HG02588 (cell line): ENCODE measurements around the gene GTF2F1.
"Not testable (repeated sequence)": the region's sequence is repeated elsewhere in the genome, so short reads cannot be mapped to it uniquely, and the experiment has no call there.

Experiments used
- ATAC-seq: cut with Tn5 transposase; IDR thresholded peaks from one replicate; pipeline ENCODE4 v1.9.1; 2021; ENCODE audit warnings: mild to moderate bottlenecking, moderate library complexity; ENCODE audit not compliant: unreplicated experiment

GTF2F1 gene

DNA sequence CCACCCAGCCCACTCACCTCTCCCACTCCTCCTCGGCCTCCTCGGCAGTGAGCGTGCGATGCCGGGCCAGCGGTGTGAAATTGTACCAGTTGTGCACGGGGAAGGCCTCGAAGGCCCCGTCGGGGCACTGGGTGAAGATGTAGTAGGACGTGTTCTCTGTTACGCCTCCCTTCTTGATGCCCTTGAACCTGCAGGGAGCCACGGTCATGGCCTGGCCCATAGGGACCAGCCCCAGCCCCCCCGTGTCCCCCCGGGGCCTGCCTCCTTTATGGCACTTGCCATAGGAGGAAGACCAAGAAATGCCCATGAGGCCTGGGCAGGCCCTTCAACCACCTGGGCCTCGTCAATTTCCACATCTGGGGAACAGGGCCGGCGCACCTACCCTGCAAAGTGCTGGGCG, 5.6 kb downstream of the GTF2F1 start:
- ATAC-seq: no peak

DNA sequence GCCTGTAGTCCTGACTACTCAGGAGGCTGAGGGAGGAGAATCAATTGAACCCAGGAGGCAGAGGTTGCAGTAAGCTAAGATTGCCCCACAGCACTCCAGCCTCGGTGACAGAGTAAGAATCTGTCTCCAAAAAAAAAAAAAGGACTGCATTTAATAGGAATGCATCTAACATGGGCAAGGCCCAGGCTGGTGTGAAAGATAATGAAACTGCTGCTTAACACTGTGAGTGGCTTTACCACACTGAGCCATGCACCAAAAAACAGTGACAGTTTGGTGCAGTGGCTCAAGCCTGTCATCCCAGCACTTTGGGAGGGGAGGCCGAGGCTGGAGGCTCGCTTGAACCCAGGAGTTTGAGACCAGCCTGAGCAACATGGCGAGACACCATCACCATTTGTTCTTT, 8.6 kb downstream of the GTF2F1 start:
- ATAC-seq: no peak

DNA sequence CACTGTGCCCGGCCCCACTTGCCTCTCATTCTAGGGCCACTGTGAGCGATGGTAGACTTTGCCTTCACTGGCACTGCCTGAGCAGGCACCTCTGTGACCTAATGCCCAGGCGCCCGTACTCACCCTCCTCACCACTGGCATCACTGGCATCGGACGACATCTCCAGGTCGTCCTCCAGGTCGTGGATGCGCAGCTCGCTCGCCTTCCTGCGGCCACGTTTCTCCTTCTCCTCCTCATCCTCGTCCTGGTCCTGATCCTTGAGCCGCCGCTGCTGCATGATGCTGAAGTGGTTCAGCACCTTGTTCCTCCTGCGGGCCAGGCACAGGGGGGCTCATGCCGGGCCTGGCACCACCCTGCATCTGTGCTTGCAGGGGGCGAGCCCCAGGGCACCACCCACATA, 9.8 kb downstream of the GTF2F1 start:
- no peak for ATAC-seq

DNA sequence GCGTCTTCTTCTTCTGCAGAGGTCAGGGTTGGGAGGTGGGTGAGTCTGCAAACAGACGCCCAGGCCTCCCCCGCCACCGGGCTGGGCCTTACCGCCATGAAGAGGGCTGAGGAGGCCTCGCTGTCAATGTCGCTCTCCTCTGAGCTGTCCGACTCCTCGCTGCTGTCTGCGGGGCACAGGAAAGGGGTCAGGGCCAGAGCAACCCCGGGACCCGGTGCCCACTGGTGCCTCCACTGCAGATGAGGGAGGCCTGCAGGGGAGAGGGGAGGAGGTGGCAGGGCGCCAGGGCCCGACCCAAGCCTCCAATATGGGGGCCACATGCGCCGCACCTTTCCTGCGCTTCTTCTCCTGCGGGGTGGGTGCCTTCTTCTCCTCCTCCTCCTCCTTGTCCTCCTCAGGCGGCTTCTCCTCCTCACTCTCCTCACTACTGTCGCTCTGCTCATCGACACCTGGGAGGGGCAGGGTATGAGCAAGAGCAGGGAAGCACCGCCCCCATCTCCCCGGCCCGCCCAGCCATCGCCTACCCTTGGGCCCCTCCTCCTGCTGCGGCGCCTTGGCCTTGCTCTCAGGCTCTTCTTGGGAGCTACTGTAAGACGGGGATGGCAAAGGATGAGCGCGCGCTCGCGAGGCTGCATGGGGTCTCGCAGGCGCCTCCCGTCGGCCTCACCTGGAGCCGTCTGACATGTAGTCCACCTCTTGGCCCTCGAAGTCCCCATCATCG, 11.8 kb downstream of the GTF2F1 start:
- no peak for ATAC-seq

DNA sequence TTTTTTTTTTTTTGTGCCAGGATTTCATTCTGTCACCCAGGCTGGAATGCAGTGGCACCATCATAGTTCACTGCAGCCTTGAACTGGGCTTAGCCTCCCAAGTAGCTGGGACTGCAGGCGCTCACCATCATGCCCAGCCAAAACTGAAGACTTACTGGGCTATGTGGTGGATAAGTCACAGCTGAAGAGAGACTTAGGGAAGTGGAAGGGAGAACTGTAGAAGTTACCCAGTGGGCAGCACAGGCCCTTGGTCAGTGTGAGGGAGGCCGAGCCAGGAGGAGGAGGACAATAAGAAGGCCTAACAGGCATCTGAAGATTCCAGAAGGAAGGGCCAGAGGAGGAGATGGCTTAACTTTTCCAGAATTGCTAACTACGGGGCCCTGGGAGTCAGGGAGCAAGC, 13.2 kb downstream of the GTF2F1 start:
- no peak for ATAC-seq

DNA sequence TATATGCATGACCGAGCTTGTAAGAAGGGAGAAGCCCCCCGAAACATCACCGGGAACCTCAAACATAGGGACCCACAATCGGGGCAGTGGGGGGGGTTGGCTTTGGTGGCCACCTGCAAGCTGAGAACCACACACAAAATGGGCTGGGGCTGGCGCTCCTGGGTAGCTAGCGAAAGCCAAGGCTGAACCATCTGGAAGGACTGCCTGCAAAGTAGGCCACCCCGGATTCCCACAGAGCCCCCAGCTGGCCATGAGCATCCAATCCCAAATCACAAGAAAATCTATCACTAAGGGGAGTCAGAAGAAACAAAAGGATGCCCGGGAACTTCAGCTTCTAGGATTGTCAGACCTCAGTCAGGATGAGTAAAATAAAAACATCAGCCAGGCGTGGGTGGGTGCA, 14.5 kb downstream of the GTF2F1 start:
- no peak for ATAC-seq

DNA sequence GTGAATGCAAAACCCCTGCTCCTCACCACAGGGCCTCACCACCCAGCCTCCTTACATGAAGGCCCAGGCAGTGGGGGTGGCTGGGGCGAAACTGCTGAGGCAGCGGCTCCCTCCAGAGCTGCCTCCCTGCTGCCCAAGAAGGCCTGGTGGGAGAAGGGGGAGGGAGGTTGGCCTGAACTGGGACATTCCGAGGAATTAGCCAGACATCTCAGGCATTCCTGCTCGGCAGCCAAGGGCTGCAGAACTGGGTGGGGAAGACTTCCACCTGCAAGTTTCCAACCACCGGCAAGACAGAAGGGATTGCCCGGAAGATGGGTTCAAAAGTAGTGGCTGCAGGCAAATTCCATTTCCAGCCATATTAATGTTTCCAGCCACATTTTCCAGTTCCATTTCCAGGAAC, 14.9 kb downstream of the GTF2F1 start:
- ATAC-seq: no peak

DNA sequence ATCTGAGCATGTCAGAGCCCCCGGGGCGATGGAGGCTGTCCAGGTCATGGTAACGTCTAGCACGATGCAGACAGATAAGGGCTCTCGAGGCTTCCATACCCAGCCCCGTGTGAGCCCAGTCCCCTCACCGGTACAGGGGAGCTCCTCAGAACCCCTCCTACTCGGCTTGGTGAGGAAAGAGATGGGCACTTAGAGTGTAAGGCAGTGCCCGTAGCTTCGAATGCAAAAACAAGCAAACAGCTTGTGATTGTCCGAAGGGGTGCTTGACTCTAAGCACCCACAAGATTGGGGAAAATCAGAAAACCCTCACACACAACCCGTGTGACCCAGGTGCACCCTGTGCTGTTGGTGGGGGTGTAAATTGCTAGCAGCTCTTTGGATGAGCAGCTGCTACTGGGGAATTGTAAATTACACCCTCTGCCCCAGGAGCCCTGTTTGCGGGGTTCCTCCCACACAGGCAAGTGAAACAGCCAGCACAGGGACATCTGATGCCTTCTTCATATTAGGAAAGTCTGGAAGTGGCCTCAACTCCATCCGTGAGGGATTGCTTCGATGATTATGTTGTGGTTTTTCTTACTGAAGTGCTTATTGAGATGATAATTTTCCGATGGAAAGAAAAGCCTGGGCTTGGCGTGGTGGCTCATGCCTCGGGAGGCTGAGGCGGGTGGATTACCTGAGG, 16.3 kb downstream of the GTF2F1 start:
- ATAC-seq: no peak

DNA sequence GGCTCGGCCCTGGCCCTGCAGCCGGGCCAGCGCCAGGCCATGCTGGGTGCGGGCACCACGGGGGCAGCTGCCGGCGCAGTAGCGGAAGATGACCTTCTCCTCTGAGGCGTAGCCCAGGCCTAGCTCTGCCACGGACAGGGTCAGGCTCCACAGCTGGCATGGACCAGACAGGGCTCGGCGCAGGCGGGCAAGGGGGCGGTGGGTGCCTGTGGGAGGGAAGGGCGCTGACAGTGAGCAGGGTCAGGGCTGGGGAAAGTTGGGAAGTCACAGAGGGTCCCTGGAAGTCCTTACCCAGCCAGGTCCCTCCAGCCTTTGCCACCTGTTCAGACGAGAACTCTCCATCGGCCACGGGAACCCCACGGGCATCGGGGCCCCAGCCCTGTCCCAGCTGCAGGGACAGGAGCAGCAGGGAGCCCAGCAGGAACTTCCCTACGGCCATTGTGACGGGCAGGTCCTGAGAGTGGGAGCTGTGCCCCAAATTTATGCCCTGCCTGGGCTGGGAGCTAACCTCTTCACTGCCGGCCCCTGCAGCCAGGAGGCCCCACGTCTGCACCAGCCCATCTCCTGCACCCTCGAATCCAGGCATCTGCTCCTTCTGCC, 17.5 kb downstream of the GTF2F1 start, which contains the start of gene PSPN:
Gene PSPN, minus strand, starts transcription at position 523 of the 600 bp plus-strand sequence. Its CDS starts 84 bp downstream, at position 439.
- ATAC-seq: no peak

DNA sequence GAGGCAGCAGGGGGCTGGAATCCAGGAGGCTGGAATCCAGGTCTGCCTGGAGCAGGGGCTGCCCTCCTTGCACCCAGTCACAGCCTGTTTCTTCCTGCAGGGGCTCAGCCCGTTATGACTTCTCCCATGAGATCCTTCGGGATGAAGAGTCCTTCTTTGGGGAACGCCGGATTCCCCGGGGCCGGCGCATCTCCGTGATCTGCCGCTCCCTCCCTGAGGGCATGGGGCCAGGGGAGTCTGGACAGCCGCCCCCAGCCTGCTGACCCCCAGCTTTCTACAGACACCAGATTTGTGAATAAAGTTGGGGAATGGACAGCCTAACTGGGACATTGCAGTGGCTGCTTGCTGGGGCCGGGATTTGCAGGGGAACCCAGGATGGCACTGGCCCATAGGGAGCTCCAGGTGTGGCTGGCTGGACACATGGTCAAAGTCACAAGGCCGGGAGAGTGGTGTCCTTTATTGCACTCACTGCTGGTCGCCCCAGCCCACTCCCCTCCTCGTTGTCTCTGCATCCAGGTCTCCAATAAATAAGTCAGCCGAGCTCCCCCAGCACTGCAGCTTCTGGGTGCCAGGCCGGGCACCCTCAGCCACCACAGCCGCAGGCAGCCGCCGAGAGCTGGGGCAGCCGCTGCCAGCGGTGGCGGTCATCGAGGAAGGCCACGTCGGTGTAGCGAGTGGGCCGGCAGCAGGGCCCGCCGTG, 18.1 kb downstream of the GTF2F1 start:
- ATAC-seq: no peak

DNA sequence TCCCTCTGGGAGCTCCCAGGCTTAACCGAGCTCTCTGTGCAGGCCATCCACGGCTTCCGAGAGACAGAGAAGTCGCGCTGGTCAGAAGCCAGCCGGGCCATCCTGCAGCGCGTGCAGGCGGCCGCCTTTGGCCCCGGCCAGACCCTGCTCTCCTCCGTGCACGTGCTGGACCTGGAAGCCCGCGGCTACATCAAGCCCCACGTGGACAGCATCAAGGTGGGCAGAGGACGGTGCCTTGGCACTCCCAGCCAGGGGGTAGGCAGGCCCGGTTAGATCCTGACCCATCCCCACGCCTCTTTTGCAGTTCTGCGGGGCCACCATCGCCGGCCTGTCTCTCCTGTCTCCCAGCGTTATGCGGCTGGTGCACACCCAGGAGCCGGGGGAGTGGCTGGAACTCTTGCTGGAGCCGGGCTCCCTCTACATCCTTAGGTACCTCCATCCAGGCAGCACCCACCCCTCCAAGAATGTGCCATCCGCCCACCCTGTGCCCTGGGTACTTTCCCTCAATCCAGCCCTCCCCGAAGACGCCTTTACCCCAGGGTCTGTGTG, 18.7 kb downstream of the GTF2F1 start:
- no peak for ATAC-seq

DNA sequence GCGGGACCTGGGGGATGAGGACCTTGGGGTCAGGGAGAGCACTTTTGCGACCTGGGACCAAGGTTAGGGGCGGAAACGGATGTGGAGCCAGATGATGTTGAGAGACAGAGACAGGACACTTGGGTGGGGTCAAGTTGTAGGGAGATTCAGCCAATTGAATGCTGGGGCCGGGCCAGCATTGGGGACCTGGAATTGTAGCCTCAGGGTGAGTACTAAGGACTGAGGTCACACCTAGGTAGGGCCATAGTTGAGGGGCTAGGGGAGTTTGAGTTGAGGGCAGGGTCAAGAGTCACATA, 19.2 kb downstream of the GTF2F1 start:
- no peak for ATAC-seq

DNA sequence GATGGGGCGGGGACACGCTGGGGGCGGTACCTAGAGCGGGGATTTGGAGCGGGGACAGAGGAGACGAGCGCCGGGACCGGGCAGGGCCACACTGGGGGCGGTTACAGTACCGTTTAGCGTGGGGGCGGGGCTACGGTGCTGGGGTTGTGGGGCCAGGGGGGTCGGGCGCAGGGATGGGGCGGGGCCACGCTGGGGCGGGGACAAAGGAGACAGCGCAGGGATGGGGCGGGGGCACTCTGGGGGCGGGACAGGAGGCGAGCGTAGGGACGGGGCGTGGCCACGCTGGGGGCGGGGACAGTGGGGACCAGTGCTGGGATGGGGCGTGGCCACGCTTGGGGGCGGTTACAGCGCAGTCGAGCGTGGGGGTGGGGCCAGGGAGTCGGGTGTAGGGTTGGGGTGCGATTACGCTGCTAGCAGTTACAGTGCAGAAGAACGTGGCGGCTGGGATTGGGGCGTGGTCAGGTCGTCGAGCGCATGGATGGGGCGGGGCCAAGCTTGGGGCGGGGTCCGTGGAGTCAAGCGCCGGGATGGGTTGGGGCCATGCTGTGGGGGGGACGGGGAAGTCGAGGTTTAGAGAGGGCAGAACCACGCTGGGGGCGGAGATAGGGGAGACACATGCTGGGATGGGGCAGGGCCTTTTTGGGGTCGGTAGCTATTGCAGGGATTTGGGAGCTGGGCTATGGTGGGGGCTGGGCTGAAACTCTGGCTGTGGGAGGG, 19.7 kb downstream of the GTF2F1 start:
- peak; percentile 51 for ATAC-seq

DNA sequence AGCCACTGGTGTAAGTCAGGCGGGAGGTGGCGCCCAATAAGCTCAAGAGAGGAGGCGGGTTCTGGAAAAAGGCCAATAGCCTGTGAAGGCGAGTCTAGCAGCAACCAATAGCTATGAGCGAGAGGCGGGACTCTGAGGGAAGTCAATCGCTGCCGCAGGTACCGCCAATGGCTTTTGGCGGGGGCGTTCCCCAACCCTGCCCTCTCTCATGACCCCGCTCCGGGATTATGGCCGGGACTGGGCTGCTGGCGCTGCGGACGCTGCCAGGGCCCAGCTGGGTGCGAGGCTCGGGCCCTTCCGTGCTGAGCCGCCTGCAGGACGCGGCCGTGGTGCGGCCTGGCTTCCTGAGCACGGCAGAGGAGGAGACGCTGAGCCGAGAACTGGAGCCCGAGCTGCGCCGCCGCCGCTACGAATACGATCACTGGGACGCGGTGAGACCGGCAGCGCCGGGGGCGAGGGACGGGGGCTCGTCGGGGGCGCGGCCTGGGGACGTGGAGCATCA, 20.3 kb downstream of the GTF2F1 start, which contains the start of gene ALKBH7:
Gene ALKBH7, plus strand, starts transcription at position 201 of the 502 bp plus-strand sequence. Its CDS starts 27 bp downstream, at position 228.
- ATAC-seq: peak; percentile 67

DNA sequence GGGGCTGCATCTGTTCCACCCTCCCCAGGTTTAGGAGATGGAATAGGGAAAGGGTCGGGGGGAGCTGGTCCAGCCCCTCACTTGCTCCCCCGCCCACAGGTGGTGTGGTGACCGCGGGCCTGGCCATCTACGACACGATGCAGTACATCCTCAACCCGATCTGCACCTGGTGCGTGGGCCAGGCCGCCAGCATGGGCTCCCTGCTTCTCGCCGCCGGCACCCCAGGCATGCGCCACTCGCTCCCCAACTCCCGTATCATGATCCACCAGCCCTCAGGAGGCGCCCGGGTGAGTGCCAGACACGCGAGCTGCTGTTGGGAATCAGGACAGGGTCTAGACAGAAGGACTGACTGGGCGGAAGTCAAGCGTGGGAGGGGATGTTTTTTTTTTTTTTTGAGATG, 28.6 kb downstream of the GTF2F1 start:
- no peak for ATAC-seq

DNA sequence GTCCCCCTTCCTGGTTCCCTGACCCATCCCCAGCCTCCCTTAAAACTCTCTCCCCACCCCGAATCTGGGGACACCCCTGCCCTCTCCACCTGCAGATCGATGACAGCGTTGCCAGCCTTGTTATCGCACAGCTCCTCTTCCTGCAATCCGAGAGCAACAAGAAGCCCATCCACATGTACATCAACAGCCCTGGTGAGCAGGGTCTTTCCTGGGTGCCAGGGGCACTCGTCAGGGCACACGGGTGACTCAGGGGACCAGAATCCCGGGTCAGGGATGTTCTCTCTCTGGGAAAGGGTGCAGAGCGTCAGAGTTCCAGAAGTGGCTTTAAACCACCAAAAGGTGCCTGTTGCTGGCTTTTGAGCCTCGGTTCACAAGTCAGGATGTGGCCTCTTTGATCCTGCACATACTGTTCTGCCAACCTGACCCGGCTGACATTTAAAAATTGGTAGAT, 30.6 kb downstream of the GTF2F1 start:
- no peak for ATAC-seq

DNA sequence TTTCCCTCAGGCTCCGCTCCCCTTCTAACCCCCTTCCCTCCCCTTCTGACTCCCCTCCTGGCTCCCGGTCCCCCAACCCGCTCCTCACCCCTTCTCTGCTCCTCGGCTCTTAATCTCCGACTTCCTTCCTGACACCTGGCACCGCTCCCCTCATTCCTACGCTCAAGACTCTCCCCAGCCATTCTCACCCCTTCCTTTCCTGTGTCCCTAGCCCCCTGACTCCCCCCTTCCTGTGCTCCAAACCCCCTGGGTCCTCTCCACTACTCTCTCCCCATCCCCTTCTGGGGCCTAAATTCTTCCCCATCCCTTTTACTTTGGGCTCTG, 31.0 kb downstream of the GTF2F1 start:
- ATAC-seq: no peak

DNA sequence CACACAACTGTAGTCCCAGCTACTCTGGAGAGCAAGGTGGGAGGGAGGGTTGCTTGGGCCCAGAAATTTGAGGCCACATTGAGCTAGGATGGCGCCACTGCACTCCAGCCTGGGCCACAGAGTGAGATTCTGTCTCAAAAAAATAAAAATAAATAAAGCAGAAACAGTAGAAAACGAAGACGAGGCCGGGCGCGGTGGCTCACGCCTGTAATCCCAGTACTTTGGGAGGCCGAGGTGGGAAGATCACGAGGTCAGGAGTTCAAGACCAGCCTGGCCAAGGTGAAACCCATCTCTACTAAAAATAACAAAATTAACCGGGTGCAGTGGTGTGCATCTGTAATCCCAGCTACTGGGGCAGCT, 32.1 kb downstream of the GTF2F1 start:
- not testable (repeated sequence) for ATAC-seq

DNA sequence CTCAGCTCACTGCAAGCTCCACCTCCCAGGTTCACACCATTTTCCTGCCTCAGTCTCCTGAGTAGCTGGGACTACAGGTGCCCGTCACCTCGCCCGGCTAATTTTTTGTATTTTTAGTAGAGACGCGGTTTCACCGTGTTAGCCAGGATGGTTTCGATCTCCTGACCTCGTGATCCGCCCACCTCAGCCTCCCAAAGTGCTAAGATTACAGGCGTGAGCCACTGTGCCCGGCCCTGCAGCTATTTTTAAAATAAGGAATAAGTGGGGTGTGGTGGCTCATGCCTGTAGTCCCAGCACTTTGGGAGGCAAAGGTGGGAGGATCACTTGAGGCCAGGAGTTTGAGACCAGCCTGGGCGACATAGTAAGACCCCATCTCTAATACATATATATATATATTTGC, 32.5 kb downstream of the GTF2F1 start:
- not testable (repeated sequence) for ATAC-seq

DNA sequence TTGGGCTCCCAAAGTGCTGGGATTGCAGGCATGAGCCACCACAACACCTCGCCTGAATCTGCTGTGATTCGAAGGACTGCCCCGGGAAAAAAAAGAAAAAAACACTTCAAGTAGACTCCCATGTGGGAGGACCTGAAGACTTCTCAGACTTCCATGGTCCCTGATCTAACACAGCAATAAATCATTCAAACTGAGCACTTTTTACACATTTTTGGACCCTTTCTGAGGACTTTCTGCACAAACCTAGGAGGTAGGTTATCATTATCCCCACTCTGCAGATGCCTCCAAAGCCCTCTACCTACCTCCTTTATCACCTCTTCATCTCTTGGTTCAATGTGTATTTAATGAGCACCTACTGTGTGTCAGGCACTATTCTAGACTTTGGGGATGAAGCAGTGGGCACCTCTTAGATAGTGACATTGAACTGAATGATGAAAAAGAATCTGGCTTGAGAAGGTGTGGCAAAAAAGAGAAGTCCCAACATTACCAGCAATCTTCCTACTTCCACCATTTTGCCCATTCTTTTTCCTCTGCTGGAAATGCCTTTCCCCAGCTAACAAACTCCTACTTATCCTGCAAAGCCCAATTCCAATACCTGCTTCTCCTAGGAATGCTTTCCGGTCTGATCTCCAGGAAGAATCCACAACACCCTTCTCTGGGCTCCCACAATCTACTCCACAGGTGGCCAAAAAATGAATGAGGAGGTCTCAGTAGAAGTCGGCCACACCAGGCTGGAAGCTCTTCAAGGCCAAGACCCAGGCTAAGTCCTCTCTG, 33.2 kb downstream of the GTF2F1 start:
- ATAC-seq: no peak
